ENCODE results near the gene CEP78.

CEP78 gene

GRCh38 chr9:78291240-78291925 lies 55.5 kb downstream of the CEP78 start:
- no peak for DNase-seq

GRCh38 chr9:78292026-78292425 lies 56.2 kb downstream of the CEP78 start:
- no peak for DNase-seq

GRCh38 chr9:78292716-78293497 lies 57.0 kb downstream of the CEP78 start:
- no peak for DNase-seq

- no peak for DNase-seq
Measured at GRCh38 chr9:78294290-78295176, 58.7 kb downstream of the CEP78 start.

- no peak for DNase-seq
Measured at GRCh38 chr9:78295177-78295575, 59.3 kb downstream of the CEP78 start.

- no peak for DNase-seq
Measured at GRCh38 chr9:78295731-78296130, 59.9 kb downstream of the CEP78 start.

- no peak for DNase-seq
Measured at GRCh38 chr9:78296201-78296892, 60.5 kb downstream of the CEP78 start.

- peak in 1 of 2 donors; percentile 70 for DNase-seq
Measured at GRCh38 chr9:78296893-78297671, 61.2 kb downstream of the CEP78 start, which contains the start of gene PSAT1. Gene PSAT1 (plus strand): TSS chr9:78297125. CDS start chr9:78297211, 86 bp downstream.

GRCh38 chr9:78297672-78297961 lies 61.7 kb downstream of the CEP78 start:
- no peak for DNase-seq

GRCh38 chr9:78298046-78298765 lies 62.3 kb downstream of the CEP78 start:
- no peak for DNase-seq

GRCh38 chr9:78300209-78300608 lies 64.3 kb downstream of the CEP78 start:
- no peak for DNase-seq

- no peak for DNase-seq
Measured at GRCh38 chr9:78301466-78301865, 65.6 kb downstream of the CEP78 start.

GRCh38 chr9:78303377-78304062 lies 67.6 kb downstream of the CEP78 start:
- DNase-seq, result no peak

- DNase-seq, result no peak
Measured at GRCh38 chr9:78304357-78304756, 68.5 kb downstream of the CEP78 start.

- no peak for DNase-seq
Measured at GRCh38 chr9:78306222-78307076, 70.6 kb downstream of the CEP78 start.

- no peak for DNase-seq
Measured at GRCh38 chr9:78307360-78307759, 71.5 kb downstream of the CEP78 start.

GRCh38 chr9:78309066-78309465 lies 73.2 kb downstream of the CEP78 start:
- no peak for DNase-seq

GRCh38 chr9:78311075-78311474 lies 75.2 kb downstream of the CEP78 start:
- DNase-seq, result no peak

GRCh38 chr9:78311886-78312524 lies 76.1 kb downstream of the CEP78 start:
- DNase-seq, result no peak

Measured in bone marrow (tissue), 2 donors.